Stimulated activated CD4-positive, alpha-beta T cell treated with anti-CD3 and anti-CD28 coated beads, Interleukin-4, amount 100 ng/mL, for 1 hour (primary cell): ENCODE measurements around the gene DRC1.
A peak's percentile ranks its signal among the peaks of the same experiment; 100 is the strongest.
"Not testable (repeated sequence)": the region's sequence is repeated elsewhere in the genome, so short reads cannot be mapped to it uniquely, and the experiment has no call there.

ENCODE experiments used
- DNase-seq: peaks from one replicate; pipeline ENCODE4 v3.0.0-alpha.2; 2020

The DRC1 gene

DNA sequence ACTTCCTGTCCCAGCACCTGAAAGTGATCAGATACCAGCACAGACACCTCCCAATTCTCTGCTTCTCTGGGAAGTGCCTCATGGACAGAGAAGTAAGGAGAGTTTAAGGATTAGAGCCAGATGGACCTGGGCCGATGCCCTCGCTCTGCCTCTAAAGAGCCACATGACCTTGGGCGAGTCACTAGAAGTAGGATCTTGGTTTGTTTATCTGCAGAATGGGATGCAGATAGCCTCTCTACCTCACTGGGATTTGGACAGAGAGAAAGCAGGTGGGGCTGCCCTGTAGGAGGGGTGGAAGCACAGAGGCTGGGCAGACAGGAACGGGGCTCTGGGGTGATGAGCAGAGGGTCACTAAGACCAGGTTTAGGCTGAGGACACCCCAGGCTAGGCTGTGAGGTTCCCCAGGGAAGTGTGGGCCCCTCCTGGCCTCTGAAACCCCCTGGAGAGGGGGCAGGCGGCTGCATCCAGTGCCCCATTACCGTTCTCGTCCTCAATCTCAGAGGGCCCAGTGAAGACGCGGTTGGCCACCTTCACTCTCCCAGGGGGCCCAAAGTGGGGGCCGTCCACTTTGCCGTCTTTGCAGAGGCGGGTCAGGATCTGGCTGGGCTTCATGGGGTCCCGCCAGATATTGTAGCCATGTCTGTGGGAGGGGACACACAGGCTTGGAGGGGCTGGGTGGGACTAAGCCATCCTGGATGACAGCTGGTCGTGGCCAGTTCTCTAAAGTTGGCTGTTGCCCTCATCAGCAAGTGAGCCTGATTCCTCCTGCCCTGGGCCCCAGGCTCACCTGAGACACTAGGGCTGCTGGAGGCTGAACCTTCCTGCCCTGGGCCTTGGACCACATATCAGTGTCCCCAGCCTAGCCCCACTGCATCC lies 62.9 kb downstream of the DRC1 start:
- DNase-seq, result no peak

DNA sequence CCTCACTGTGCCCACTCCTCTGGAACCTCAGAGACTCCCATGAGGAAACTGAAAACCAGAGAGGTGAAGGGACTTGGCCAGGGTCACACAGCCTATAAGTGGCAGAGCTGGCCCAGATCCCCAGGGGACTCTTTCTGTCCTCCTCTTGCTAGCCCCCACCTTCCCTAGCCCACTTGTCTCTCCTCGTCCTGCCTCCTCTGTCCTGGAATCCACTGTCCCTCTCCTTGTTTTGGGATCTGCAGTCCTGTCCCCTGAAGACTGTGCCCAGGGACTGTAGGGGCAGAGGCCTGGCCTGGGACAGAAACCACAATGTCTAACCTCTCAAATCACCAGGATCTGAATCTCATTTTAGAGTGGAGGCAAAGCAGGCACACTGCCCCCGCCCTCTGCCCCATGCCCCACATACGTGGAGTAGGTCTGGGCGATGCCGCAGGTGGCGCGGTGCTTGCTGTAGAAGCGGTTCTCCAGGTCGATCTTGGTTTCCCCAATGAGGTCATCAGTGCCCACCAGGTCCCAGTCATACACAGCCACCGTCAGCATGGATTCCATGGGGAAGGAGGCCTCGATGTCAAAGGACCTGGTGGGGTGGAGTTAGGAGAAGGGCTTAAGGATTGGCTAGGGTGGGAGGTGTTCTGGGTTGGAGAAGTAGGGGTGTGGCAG lies 63.7 kb downstream of the DRC1 start:
- no peak for DNase-seq

DNA sequence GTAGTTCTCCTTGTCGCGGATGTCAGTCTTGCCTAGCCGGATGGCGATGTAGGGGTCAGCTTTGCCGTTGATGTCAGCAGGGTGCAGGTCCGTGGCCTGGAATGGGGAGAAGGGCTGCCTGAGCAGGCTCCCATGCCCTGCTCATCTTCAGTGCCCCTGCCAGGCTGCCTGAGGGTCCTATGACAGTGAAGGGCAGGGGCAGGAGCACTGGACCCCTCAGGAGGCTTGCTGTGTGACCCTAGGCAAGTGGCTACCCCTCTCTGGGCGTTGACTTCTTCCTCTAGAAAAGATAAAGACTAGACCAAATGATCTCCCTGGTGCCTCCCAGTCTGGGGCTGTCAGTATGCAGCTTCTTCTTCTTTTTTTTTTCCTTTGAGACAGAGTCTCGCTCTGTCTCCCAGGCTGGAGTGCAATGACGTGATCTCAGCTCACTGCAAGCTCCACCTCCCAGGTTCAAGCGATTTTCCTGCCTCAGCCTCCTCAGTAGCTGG lies 64.3 kb downstream of the DRC1 start:
- no peak for DNase-seq

DNA sequence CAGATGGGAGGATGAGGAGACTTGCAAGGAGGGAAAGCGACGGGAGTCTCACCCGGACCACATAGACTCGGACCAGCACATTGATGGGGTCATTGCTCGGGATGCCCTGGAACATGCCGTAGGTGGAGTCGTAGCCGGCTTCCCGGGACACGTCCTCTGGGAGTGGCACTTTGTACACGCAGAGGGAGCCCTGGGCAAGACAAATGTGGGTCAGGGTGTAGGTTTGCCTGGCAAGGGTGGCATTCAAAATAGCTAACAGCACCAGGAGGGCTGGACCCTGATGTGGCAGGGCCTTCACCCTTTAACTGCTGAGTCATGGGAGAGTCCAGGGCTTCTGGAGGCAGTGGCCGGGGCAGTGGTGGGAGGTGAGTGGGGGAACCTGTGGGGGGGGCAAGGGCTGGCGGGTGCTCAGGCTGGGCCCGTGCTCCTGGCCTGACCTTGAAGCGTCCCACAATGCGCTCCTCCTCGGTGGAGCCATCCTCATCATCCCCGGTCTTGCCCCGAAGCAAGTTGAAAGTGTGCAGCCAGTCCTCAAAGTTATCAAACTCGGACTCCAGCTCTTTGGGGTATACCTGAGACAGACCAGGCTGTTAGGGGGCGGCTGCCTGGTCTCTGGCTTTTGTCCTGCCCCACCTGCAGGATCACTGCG lies 65.1 kb downstream of the DRC1 start:
- no peak for DNase-seq

DNA sequence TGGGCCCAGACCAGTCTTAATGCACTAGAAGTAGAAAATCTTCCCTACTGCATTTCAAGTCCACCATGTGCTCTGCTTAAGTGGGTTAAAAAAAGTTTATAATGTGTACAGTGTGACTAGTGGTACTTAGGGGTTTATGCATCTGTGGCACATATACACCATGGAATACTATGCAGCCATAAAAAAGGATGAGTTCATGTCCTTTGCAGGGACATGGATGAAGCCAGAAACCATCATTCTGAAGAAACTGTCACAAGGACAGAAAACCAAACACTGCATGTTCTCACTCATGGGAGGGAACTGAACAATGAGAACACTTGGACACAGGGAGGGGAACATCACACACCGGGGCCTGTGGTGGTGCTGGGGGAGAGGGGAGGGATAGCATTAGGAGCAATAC lies 66.8 kb downstream of the DRC1 start:
- not testable (repeated sequence) for DNase-seq

DNA sequence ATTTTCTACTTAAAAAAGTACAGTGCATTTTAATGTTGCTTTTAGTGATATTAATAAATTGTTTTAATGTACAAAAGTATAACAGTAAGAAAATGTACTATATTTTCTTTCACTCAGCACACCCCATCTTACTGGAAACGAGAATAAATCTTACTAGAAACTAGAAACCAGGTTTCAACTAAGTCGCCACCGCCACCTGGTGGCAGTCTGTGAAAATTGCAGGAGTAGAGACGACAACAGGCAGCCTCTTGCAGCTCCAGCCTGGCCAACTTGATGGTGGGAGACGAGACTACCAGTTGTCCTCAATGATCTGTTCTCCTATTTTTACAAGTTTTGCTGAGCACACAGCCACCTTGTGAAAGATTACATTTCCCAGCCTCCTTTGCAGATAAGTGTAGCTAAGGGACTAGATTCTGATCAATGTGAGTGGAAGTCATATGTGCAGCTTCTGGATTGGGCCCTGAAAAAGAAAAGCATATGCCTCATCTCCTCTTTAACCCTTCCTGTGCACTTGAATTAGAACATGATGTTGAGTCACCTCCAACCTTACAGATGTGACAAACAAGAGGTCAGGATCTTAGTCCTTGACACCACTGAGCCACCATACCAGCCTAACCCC lies 67.5 kb downstream of the DRC1 start:
- peak; percentile 65 for DNase-seq

DNA sequence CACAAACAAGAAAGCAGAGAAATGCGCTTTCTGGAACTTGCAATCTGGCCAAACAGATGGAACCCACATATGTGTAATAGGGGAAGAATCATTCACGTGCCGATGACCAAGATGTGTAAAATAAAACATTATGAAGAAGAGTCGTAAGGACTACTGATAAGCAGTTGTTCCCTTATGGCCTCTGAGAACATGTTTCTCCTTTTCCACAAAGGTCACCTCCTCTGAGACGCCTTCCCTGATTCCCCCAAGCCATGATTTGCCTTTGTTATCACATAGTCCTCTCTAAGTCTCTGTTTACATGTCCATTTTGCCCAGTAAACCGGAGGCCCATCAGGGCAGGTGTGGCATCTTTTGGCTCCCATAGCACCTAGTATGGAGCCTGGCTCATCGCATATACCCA lies 68.2 kb downstream of the DRC1 start:
- DNase-seq, result no peak

DNA sequence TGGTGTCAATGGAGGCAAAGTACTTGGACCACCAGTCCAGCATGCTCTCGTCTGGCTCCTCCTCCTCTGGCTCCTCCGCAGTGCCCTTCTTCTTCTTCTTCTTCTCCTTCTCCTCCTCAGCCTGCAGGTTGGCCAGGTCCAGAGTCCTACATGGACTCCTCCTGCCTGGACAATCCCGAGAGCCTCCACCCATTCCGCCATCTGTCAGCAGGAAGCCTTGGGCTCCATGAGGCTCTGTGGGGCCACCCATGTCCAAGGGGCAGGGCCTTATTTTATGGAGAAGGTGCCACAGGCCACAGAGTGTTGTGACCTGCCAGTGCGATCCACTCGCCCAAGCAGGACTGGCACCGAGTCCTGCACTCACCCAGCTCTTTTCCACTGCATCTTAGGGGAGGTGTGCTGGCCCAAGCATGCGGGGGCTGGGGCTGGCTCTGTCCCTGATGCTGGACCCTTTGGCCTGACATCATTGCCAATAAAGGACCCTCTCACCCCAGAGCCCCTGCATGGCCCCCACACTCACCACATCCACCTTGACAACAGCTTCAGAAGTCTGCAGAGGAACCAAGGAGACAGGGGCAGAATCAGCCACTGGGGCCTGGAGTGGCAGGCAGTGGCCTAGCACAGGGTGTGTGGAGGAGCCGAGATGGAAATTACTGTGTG lies 69.0 kb downstream of the DRC1 start:
- DNase-seq, result no peak

DNA sequence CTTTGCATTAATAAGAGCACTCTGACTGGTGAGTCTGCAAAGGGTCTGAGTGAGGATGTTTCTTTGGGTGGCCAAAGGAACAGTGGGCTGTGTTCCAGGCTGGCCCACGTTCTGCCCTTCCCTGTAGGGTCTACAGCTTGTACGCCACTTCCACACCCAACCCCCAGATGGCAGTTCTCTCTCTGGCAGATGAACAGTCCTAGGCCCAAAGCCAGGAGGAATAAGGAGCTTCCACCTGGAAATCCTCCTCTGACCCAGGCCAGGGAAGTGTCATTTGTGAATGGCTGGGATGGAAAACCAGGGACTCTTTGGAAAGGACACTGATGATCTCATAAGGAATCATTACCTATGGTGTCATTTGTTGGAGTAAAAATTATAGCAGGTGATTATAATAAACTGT lies 69.6 kb downstream of the DRC1 start:
- DNase-seq, result no peak

DNA sequence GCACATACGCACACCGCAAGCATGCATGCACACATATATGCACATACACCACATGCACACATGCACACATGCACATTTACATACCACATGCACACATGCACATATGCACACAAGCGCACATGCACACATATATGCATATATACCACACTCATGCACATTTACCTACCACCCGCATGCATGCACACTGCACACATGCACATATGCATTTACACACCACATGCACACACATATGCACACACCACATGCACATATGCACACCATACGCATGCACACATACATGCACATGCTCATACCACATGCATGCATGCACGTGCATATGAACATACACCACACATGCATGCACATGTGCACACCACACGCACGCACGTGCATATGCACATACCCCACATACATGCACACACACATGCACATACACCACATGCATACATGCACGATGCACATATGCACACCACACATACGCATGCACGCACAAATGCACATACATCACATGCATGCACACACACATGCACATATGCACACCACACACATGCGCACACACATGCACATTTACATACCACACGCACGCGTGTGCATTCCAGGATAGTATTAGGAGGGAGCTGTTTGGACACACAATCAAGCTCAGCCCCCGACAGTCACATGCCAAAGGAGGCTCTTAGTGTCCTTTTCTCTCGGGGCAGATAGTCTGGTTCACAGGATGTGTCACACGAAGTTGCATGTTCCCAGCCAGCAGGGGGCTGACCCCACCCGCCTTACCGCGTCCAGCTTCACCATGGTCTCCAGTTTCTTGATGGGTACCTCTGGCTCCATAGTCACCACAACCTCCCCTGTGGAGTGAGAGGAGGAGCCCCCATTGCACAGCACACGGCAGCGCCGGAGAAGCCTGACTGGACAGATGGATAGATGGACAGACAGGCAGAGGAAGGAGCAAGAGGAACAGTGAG lies 70.3 kb downstream of the DRC1 start:
- DNase-seq, result no peak

DNA sequence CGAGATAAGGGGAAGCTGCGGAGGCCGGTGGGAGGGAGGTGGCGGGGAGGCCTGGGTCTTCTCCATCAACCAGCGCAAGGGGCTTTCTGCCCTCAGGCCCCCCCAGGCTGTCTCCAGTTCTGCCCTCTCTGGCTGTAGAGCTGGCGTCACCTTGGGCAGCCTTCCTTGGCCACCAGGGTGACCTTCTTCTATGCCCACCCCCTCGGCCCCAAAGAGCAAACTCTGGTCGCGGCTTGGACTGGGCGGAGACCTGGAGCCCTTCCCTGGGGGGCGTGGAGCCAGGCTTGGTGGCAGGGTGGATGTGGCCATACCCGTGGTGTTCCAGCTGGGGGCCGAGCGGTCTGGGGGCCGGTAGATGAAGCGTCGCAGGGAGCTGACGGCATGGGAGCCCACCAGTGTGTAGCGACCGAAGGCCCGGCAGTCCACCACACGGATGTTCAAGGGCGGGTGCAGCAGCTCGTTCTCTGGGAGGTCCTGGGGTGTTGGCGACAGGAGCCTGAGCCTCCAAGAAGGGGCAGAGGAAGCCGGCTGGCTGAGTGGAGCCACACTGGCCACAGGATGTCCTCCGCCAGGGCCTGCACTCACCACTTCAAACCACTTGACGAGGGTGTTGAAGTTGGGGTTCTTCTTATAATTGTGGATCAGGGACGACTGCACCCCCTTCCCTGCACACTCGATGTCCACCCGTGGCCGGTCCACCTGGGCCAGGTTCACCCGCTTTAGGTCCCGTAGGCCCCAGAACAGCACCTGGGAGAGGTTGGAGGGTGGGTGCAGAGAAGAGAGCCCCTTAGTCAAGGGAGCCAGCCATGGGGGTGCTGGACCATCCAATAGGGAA lies 71.3 kb downstream of the DRC1 start:
- no peak for DNase-seq

DNA sequence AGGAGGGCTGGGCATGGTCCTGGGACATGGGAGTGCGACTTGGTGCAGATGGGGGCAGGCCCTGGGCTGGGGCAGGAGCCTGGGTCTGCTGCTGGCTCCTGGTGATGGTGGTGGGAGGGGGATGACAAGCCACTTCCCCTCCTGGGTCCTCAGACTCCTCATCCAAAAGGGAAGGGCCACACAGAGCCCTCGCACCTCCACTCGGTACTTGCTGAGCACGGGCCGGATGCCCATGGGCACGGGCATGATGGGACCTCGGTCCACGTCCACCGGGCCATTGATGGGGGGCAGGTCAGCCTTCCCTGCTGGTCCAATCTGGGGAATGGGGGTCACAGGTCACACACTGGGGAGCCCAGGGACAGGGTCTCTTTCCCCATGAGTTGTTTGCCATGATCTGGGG lies 72.1 kb downstream of the DRC1 start:
- DNase-seq, result no peak

DNA sequence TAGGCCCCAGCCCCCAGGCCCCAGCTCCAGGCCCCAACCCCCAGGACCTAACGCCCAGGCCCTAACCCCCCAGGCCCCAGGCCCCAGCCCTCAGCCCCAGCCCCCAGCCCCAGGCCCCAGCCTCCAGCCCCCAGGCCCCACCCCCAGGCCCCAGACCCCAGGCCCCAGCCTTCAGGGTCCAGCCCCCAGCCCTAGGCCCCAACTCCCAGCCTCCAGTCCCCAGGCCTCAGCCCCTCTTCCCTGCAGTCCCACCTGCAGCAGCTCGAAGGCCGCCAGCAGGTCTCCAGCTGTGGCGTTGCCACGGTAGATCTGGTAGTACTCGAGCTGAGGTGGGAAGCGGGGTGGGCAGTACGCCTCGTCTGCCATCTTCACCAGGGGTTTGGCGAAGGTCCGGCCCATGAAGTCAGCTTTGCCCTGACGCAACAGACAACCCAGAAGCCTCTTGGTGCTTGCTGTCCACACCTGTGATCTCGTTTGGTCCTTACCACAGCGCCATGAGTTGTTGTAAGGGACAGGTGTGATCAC lies 72.6 kb downstream of the DRC1 start:
- DNase-seq, result no peak

DNA sequence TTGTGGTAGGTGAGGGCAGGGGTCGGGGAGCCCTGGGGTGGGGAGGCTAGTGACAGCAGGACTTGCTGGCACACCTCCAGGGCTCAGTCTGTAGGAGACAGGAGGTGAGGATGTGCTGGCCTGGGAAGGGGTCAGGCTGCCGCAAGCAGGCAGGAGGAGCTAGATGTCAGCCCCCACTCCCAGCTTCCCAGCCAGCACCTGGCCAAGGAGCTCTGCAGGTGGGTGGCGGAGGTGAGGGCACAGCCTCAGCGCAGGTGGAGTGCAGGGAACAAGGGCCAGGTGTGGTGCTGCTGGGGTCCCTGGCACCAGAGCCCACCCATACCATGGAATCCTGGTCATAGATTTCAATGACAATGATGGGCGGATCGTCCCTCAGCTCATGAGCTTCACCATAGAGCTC lies 73.3 kb downstream of the DRC1 start:
- no peak for DNase-seq

DNA sequence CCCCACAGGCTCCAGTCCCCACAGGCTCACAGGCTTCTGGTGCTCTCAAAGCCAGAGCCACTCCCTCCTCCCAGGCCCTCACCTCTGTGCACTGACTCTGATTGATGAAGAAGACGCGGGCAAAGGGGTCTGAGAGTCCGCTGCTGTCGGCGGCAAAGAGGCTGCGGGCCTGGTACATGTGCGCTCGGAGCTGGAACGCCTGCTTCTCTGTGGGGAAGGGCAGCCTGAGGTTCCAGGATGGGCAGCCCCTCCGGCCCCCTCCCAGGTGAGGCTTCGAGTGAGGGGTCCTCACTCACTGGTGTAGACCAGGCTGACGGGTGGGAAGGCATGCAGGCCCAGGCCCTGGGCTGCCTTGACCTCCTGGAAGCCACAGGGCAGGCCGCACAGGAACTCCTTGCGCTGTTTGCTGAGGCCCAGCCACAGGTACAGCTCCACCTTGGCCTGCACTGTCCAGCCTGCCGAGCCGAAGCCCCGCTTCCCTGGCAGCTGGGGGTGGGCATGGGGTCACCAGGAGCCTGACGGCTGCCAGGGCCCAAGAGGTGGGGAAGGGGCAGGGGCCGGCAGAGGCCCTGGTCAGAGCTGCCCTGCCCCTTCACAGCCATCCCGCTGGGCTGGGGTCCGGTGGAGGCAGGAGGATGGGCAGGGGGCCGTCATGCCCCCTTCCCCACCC lies 74.2 kb downstream of the DRC1 start:
- no peak for DNase-seq

DNA sequence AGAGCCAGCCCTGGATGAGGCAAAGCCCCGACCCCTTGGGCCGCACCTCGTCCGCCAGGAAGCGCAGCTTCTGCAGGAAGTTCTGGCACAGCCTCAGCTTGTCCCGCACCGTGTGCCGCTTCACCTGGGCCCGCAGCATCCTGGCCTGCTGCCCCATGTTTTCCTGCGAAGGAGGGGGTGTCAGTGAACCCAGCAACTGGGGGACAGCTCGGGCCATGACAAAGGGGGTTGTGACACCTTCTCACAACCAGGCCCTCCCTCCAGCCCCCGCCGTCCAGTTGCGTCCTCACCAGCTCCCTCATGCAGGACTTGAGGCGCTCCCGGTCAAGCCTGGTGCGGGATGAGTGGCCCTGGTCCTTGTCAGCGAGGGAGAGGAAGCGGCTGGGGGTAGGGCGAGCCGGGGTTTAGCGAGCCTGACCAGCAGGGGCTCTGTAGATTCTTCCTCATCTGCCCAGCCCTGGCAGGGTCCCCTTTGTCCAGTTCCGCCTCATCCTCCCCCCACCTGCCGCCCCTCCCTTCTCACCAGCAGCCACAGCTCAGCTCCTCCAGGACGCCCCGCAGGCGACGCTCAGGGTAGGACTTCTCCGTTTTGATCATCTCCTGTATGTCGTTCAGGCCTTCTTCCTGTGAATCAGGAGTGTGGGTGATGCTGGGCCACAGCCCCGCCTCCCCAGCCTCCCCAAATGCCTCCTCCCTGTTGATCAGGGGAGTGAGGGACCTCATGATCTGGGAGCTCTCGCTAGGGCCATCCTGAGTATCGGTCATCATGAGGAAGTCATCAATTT lies 75.6 kb downstream of the DRC1 start:
- DNase-seq, result no peak

DNA sequence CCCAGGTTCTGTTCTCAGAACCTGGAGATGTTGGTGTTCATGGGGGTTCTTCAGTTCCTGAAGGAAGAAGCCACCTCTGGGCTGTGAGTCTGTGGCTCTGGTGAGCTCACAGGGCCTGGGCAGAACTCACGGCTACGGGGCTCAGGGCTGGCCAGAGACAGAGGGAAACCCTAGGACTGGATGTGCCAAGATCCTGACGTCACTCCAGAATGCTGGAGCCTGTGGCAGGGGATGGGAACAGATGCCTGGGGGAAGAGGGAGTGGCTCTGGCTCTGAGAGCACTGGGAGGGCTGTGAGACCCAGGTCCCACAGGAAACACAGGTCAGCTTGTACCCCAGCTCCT lies 76.2 kb downstream of the DRC1 start, which contains the start of gene OTOF:
Gene OTOF, minus strand, starts transcription at position 214 of the 343 bp plus-strand sequence.
- DNase-seq, result no peak

DNA sequence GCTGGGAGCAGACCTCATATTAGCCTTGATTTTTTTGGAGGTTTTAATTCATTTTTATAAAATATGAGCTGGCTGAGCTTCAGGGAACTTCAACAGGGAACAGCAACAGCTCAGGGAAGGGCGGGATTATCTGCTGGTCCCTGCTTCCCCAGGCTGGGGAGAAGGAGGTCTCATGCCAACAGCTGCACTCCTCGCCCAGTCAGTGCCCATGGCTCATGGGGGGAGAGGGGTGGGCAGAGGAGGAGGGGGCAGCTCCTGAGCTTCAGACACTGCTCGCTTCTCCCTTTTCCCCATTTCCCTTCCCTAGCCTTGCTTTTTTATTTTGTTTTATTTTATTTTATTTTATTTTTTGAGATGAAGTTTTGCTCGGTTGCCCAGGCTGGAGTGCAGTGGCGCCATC lies 76.6 kb downstream of the DRC1 start:
- no peak for DNase-seq
